Medulla oblongata (tissue), 1 donor: ENCODE data around the gene KLF17.

Experiments used
- DNase-seq: peaks from one replicate; pipeline ENCODE4 v3.0.0-alpha.2; 2015; ENCODE audit errors: extremely low spot score

Gene KLF17, protein sequence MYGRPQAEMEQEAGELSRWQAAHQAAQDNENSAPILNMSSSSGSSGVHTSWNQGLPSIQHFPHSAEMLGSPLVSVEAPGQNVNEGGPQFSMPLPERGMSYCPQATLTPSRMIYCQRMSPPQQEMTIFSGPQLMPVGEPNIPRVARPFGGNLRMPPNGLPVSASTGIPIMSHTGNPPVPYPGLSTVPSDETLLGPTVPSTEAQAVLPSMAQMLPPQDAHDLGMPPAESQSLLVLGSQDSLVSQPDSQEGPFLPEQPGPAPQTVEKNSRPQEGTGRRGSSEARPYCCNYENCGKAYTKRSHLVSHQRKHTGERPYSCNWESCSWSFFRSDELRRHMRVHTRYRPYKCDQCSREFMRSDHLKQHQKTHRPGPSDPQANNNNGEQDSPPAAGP

GRCh38 chr1:44118682-44119081, at the start of gene KLF17:
Gene KLF17 (plus strand): TSS chr1:44118821. CDS start chr1:44118908, 87 bp downstream.
- DNase-seq = no peak

- DNase-seq = no peak
Measured at GRCh38 chr1:44071461-44071860, 47.2 kb upstream of the KLF17 start.

DNA sequence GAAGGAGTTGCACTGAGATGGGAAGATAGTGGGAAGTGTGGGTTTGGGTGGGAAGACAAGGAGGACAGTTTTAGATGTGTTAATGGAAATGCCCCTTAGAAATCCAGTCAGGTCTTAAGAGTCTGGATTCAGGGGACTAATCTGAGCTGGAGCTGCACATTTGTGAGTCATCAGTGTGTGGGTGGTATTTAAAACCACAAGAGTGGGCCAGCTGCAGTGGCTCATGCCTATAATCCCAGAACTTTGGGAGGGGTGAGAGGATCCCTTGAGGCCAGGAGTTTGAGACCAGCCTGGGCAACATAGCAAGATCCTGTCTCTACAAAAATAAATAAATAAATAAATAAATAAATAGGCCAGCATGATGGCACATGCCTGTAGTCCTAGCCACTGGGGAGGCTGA, 46.4 kb upstream of the KLF17 start:
- no peak for DNase-seq

- no peak for DNase-seq
Measured at GRCh38 chr1:44072821-44073220, 45.8 kb upstream of the KLF17 start.

DNA sequence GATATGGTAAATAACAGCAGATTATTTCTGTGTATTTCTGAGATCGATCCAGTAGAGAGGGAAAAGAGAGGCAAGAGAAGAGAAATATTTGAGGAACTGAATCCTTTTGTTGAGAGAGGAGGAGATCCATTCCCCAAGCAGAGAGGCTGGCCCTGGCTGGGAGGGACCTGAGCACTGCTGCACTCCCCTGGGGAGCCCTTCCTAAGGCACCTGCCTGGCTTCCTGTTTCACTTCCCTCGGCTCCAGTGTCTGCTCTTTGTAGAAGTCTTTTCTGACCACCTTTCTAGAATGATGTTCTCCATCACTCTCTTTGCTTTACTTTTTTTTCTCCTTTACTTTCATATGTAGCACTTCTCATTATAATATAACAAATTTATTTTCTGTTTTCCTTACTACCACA, 45.1 kb upstream of the KLF17 start:
- no peak for DNase-seq

DNA sequence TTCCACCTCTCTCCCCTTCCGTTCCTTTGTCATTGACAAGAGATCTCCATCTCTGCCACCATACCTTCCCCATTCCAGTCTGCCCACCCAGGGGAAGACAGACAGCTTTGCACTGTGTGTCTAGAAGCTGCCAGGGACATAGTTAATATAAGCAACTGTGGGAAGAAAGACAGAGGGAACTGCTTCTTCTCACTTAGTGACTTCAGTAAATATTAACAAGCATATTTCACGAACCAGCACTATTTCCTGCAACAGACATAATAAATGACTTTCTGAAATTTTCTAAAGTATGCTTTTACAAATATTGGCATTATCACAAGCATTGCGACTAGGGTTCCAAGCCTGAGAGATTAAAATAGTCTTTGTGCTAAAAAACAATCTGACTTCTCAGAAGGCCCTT, 44.2 kb upstream of the KLF17 start:
- DNase-seq = no peak

- DNase-seq = no peak
Measured at GRCh38 chr1:44076066-44076465, 42.6 kb upstream of the KLF17 start.

- DNase-seq = no peak
Measured at GRCh38 chr1:44077421-44077820, 41.2 kb upstream of the KLF17 start.

DNA sequence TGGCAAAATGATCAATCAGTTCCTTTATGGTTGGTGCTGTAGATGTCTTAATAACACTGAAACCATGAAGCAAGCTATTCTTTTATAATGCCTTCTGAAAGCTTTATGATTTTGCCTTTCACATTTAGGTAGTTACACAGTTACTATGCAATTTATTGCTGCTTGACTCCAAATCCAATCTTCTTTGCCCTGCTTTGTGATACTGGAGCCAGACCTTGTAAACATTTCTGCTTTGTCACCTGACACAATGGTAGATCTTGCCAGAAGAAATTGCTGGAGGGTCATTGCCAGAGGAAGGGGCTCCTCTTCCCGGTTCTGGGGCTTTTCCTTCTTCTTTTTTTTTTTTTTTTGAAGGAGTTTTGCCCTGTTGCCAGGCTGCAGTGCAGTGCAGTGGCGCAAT, 40.5 kb upstream of the KLF17 start:
- DNase-seq = no peak

- no peak for DNase-seq
Measured at GRCh38 chr1:44079566-44079965, 39.1 kb upstream of the KLF17 start.

DNA sequence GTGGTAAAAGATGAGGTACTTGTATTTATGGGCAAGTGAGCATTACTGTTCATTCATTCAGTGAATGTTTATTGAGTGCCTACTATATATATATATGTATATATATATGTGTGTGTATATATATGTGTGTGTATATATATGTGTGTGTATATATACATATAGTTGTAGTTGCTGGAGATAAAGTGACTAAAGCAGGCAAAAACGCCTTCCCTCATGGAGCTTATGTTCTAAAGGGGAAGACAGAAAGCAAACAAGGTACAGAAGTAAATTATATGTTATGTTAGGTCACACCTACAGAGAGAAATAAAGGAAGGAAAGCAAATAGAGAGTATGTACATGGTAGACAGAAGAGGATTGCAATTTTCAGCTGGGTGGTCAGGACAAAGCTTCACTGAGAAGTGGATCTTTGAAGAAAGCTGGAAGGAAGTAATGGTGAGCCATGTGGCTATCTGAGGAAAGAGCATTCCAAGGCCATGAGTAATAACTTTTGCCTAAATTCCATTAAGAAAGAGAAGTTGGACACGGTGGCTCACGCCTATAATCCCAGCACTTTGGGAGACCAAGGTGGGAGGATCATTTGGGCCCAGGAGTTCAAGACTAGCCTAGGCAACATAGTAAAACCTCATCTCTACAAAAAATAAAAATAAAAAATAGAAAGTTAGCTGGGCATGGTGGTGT, 33.5 kb upstream of the KLF17 start:
- DNase-seq = no peak

DNA sequence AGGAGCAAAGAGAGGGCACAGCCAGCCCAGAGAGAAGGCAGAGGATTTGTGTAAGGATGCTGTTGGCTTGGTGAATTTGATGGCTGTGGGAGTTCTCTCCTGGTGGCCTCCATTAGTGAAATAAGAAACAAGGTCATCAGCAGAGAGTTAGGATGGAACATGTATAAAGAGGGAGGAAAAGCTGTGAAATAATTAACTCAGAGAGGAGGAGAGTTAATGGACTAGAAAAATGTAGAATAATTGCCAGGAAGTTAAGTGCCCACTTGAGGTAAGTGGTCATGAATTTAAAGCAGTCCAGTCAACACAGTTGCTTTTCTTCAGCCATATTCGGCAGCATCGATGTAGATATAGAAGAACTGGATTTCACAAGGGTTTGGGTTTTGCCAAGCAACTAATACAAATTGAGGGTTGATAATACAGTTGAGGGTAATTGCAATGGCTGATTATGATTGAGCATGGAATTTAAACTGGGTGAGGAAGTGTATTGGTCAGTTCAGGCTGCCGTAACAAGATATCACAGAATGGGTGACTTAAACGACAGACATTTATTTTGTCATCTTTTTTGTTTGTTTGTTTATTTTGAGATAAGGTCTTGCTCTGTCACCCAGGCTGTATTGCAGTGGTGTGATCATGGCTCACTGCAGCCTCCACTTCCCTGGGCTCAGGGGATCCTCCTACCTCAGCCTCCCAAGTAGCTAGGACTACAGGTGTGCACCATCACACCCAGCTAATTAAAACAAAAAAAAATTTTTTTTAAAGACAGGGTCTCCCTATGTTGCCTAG, 31.7 kb upstream of the KLF17 start:
- no peak for DNase-seq

DNA sequence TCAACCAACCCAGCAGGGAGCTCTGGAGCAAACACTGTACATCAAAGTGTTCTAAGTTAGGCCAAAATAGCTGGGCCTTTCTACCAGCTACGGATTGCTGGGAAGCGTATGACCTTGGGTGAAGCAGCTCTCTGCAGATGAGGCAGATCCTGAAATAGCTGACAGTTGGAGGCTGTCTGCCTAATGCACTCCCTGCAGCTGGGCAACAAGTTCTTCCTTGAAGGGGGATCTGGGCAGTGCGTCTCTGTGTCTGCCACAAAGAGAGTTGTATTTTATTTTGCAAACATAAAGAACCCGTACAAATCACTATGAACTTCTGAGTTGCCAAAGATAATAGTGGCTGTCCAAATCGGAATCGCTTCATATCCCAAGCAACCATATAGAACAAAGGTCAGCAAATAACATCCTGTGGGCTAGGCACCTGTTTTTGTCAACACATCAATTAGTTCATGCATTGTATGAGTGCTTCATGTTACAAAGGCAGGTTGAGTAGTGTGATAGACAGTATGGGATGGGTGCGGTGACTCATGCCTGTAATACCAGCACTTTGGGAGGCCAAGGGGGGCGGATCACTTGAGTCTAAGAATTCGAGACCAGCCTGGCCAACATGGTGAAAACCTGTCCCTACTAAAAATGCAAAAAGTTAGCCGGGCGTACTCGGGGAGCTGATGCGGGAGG, 29.1 kb upstream of the KLF17 start:
- DNase-seq = no peak

- no peak for DNase-seq
Measured at GRCh38 chr1:44090429-44091252, 28.0 kb upstream of the KLF17 start.

DNA sequence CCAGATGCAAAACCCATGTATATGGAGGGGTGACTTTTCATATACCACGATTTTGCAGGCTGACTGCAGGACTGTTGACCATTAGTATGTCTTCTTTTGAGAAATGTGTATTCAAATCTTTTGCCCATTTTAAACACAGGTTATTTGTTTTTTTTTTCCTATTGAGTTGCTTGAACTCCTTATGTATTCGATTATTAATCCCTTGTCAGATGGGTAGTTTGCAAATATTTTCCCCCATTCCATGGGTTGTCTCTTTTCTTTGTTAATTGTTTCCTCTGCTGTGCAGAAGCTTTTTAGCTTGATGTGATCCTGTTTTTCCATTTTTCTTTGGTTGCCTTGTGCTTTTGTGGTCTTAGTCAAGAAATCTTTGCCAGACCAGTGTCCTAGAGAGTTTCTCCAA, 24.6 kb upstream of the KLF17 start:
- no peak for DNase-seq

DNA sequence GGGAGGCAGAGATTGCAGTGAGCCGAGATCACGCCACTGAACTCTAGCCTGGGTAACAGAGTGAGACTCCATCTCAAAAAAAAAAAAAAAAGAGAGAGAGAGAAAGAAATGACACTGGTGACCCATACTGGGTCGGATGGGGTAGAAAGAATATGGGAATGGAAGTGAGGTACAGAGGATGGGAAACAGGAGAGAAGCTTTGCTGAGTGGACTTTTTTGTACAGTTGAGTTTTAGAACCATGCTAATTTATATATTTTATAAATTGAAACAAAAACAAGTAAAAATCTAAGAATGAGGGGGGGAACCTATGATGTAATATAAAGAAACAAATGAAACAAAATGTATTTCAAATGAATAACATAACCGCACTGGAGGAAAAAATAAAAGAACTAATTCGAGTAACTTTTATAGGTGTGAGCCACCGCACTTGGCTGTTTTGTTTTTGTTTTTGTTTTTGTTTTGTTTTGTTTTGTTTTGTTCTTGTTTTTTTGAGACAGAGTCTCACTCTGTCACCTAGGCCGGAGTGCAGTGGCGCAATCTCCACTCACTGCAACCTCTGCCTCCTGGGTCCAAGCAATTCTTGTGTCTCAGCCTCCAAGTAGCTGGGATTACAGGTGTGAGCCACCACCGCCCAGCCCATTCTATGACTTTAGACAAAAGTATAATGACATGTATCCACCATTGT, 18.3 kb upstream of the KLF17 start:
- DNase-seq = no peak

DNA sequence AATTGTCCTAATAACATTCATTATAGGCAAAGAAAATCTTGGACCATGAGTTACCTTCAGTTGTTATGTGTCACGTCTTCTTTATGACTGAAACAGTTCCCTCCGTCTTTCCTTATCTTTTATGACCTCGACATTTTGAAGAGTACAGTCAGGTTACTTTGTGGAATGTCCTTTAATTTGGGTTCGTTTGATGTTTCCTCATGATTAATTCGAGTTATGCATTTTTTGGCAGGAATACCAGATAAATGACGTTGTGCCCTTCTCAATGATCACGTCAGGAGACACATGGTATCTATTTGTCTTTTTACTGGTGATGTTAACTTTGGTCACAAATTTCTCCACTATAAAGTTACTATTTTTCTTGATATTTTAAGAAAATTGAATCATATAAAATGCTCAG, 17.3 kb upstream of the KLF17 start:
- DNase-seq = no peak

DNA sequence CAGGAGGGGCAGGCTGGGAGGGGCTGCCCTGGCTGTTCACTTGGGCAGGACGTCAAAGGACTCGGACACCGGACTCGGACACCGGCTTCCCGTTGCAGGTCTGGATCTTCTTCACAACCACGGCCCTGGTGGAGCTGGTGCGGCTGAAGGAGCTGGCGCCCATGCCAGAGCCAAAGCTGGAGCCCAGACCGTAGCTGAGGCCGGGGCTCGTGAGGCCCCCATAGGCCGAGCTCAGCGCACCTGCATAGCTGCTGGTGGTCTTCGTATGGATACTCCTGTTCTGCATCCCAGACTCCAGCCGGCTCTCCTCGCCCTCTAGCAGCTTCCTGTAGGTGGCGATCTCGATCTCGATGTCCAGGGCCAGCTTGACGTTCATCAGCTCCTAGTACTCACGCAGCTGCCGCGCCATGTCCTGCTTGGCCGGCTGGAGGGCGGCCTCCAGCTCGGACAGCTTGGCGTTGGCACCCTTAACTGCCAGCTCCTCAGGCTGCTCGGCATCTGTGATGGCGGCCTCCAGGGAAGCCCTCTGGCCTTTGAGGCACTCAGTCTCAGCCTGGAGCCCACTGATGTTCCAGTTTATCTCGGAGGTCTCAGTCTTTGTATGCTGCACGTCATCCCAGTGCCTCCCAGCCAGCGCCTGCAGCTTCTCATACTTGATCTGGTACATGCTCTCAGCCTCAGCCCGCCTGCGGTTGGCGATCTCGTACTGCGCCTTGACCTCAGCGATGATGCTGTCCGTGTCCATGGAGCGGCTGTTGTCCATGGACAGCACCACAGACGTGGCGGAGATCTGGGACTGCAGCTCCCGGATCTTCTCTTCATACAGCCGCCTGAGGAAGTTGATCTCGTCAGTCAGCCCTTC, 15.1 kb upstream of the KLF17 start:
- no peak for DNase-seq

DNA sequence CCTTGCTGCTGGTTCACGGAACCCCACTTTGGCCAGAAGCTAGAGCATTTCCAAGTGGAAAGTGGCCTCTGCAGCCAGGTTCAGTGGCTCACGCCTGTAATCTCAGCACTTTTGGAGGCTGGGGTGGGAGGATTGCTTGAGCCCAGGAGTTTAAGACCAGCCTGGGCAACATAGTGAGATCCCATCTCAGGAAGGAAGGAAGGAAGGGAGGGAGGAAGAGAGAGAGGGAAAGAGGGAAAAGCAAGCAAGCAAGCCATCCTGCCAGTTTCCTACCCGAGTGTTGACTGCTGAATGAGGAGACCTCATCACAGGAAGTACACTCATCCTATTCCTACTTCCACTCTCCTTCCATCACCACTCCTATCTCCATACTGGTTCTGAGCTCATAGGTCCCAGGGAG, 12.8 kb upstream of the KLF17 start:
- no peak for DNase-seq

GRCh38 chr1:44108241-44108640, 10.4 kb upstream of the KLF17 start:
- no peak for DNase-seq
